LHCN-M2 (cell line): ENCODE measurements around the gene BANP. TPM values are rescaled to one million over a fixed set of nuclear protein-coding genes. Genes with fewer than 3 reads are reported as not detected.
"Not testable (repeated sequence)": the region's sequence is repeated elsewhere in the genome, so short reads cannot be mapped to it uniquely, and the experiment has no call there.

Source experiments
- DNase-seq: peaks from one replicate; pipeline ENCODE4 v3.0.0-alpha.2; 2012; ENCODE audit warnings: low read depth
- polyA plus RNA-seq: library from polyadenylated mRNA; unstranded; fragments of >200 nt; gene quantifications from one replicate; pipeline ENCODE4 v1.2.1, GENCODE V29; 2012; ENCODE audit warnings: missing spikeins
- total RNA-seq: library from RNA; depleted of rRNA; stranded (reverse); fragments of >200 nt; gene quantifications from 2 replicates; pipeline ENCODE4 v1.2.3, GENCODE V29; 2014; rRNA removed

The BANP gene, protein sequence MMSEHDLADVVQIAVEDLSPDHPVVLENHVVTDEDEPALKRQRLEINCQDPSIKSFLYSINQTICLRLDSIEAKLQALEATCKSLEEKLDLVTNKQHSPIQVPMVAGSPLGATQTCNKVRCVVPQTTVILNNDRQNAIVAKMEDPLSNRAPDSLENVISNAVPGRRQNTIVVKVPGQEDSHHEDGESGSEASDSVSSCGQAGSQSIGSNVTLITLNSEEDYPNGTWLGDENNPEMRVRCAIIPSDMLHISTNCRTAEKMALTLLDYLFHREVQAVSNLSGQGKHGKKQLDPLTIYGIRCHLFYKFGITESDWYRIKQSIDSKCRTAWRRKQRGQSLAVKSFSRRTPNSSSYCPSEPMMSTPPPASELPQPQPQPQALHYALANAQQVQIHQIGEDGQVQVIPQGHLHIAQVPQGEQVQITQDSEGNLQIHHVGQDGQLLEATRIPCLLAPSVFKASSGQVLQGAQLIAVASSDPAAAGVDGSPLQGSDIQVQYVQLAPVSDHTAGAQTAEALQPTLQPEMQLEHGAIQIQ
- total RNA-seq, result 19.7 and 20.5 TPM in 2 replicates
- 12.3 TPM for polyA plus RNA-seq

DNA sequence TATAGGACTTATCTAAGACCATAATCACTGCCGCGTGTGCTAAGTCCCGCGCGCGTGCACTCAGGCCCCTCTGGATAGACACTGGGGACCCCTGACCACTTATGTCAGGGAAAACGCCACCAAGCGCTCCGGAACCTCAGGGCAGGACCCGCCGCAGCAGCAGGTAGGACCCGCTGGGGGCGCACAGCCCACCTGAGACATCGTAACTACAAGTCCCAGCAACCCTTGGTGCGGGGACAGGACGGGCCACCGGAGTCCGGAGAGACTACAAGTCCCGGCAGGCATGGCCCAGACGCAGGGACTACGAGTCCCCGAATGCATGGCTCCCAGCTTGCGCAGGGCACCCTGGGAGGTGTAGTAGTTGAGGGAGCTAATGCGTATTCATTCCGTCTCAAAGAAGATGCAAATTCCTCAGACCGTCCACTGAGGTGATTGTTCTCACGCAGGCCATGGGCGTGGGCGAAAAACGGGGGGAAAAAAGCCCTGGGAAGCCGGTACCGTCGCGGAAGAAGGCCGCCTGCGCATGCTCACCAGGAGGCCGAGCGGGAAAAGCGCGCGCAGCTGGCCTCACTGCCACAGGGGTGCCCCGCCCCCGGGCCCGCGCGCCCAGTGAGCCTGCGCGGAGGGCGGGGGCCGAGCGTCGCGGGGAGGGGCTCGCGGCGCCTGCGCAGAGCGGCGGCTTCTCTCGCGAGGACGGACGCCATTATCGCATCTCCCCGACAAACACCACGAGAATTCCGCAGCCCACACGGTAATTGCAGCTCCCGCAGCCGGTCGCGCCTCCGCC lies at the start of gene BANP:
Gene BANP (plus strand): TSS at position 670 of the 787 bp plus-strand sequence. CDS start 23,682 bp downstream, outside the sequence.
- peak; percentile 98 for DNase-seq

DNA sequence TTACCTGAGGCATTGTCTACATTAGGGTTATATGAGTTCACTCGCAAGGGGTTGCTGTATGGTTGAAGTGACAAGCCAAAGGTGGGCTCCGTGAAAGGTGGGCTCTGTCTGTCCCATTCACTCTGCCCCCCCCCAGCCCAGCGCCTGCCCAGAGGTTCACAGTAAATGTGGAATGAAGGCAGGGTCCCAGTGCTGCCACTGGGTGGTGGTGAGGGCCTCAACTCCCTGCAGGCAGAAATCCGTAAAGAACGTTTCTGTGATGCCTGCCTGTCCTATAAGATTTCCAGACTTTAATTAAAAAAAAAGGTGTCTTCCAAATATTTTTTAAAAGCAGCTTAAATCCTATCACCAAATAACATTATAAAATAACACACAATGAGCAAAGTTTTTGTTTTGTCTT lies 46.3 kb upstream of the BANP start:
- DNase-seq, result not testable (repeated sequence)

DNA sequence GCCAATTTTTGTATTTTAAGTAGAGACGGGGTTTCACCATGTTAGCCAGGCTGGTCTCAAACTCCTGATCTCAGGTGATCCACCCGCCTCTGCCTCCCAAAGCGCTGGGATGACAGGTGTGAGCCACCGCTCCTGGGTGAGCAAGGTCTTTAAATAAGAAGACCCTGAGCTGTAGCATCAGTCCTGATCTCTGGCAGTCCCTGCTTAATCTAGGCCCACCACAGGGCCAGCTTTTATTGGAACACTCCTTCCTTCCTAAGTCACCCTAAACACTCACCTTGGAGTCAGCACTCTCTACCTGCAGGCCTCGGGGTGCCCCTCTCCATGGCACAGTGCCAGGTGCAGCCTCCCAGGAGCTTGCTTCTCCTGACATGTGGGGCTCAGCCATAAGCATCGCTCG lies 45.7 kb upstream of the BANP start:
- not testable (repeated sequence) for DNase-seq

DNA sequence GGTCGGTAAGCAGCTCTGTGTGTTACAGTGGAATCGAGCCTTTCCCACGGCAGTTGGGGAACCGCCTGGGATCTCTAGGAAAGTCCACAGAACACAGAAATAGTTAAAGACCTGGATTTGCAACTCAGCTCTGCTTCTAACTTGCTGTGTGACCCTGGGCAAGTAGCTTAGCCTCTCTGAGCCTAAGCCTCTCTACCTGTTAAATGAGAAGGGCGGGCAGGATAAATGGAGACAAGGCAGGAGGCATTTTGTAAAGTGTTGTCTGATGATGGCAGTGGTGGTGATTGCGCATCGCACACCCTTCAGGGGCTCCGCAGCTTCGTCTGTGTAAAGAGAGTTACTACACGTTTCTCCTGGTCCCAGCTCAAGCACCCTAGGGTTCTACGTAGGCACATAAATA lies 43.1 kb upstream of the BANP start:
- not testable (repeated sequence) for DNase-seq

DNA sequence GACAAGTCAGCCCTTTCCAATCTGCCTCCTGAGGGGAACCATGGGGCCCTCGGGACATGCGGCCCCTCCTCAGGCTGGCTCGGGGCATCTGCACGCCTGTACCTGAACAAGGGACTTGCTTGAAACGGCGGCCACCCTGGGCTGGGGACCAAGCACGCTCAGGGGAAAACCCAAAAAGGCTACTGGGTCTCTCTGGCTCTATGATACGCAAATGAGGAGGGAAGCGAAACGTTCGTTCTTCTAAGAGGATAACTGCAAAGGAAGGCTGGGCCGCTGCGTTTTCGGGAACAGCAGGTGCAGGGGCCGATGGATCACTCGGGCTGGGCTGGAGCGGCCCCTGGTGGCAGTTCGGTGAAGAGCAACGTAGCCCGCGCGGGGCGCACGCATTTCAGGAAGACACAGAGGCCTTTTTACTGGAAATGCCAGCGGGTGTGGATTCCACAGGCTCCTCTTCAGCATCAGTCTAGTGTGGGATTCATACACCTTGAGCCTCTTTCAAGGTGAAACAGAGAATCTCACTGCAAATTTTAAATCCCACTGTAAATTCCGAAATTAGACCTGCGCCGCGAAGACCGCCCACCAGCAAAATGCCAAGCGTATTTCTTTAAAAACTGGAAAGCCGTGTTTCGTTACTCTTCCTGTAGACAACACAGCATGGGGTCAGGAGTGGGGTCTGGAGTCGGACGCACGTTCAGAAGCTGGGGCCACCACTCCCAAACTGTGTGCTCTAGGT lies 41.9 kb upstream of the BANP start:
- DNase-seq, result peak; percentile 43

DNA sequence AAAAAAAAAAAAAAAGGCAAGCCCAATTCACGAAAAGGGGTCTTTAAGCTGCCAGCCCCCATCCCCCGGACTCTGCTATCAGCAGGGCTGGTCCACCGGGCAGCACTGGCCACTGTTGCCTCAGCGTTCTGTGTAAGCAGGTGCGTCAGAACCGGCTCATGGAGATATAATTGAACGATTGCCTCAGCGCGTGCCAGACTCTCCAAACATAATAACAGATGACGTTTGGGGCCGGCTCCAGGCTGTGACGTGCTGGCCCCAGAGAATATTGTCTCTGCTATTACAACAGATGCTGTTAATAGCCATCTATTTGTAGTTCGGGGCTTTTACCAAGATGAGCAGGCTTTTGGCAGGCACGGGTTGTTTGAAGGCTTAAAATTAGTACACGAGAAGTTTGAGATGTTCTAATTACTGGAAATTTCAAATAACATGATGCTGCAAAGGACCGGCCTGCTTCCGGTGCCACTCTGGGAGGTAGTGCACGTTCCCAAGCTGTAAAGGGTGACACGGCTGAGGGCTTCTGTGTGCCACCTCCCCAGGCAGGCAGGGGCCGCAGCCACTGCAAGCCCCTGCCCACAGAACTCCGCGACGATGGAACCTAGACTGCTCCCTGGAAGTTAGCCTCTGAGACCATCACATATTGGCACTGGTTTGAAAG lies 40.0 kb upstream of the BANP start:
- peak; percentile 73 for DNase-seq

DNA sequence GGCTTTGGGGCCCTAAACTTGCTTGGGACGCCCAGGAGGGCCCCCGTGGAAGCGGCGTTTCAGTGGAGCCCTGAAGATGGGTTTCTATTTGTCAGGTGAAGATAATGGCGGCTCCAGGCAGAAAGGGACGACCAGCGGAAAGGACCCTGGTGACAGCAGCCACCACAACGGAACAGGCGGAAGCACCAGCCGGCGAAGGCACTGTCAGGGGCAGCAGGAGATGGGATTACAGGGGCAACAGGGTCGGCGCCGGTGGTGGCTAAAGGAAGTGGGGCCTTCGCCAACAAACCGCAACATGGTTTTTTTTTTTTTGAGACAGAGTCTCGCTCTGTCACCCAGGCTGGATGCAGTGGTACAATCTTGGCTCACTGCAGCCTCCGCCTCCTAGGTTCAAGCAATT lies 38.5 kb upstream of the BANP start:
- DNase-seq, result not testable (repeated sequence)

DNA sequence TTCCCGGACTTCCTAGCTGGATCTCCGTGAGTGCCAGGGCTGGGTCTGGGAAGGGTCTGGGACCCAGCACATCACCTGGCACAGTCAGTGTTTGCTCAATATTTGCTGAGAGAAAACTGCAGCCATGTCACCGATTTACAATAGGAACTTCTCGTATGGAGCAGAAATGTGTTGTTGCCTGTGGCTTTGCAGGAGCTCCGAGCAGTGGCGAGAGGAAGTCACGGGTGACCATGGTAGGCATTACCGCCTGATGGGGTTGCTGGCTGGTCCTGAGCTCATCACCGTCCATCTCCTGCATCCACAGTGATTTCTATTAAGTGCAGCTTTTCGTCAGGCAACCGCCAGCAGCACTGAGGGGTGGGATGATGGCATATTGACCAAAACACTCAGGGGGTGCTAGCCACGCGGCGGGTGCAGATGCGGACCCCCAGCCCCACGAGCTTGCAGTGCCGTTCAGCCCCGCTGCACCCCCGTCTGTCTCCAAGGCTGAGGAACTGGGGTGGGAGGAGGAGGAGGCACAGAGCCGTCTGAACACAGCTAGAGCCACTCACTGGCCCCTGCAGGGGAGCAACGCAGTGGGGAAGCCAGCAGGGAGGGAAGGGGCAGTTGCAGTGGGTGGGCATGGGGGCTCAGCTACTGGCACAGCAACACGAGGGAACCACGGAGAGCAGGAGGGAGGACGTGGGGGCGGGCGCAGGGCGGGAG lies 37.1 kb upstream of the BANP start:
- DNase-seq, result not testable (repeated sequence)

DNA sequence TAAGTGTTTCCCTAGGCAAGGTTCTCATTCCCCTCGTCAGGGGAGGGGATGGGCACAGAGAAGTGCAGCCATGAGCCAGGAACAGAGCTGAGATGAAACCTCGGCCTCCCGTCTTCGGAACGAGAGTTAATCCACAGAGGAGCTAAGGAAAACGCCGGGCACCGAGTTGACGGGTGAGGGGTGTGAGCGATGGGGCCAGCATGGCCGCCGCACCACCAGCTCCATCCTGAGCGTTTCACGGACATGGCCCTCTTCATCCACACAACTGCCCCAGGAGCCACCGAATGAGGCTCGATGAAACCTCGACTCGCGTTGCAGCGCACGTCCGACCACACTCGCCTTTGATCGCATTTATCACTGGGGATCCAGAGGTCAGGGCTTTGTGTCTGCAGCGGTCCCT lies 36.4 kb upstream of the BANP start:
- no peak for DNase-seq

DNA sequence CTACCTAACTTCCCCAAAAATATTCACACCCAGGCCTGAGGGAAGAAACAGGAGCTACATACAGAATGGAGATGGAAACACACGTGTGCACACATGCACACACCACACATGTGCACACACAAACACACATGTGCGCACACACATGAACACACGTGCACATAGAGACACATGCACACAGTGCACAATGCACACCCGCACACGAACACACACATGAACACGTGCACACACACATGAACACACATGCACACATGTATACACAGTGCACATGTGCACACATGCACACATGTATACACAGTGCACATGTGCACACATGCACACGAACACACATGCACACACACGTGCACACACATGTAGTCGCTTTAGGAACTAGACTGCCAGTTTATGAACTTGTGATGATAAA lies 33.7 kb upstream of the BANP start:
- no peak for DNase-seq

DNA sequence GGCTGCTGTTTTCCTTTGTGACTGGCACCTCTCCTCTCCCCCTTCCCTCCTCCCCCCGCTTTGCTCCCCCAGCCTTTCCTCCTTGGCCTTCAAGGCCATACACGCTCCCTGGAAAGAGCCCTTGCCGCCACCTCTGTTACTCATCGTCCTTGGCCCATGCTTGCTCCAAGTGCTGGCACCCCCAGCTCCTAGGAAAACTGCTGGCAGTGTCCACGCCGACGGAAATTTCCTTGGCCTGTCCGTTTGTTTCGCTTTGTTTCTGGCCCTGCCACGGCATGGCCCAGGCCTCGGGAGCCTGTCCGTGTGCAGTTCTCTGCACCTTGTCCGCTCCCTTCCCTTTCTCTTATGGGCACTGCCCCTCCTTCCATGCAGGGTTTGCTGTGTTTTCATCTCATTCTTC lies 32.9 kb upstream of the BANP start:
- no peak for DNase-seq

DNA sequence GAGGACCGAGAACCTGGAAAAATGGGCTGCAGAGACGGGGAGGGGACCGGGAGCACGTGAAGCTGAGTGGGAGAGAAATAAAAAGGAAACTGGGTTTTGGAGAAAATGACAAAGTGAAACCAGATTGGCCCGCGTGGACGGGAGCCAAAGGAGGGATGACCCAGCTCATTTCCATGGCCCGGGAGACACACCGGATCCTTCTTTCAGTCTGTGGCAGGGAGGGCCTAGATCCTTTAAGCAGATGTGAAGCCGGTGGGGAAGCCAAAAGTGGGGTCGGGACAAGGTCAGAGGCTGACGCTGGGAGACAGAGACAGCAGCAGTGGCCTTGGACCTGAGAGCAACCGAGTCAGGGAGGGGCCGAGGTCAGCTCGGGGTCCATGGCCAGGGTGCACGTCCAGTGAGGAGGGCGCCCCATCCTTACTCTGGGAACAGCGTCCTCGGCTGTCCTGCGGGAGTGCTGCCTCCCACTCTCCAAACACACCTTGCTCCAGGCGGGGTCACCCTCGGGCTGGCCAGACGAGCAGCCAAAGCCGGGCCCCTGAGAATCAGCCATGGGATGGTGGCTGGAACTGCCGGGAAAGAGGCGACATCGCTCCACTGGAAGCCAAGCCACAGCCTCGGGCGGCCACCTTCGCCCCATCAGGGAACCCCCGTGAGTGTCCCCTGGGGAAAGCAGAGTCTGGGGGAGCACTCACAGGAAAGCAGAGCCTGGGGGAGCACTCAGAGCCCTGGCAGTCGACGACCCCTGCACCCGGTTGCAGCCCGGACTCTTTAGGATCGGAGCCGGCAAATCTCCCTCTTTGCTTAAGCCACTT lies 32.2 kb upstream of the BANP start:
- DNase-seq, result no peak

DNA sequence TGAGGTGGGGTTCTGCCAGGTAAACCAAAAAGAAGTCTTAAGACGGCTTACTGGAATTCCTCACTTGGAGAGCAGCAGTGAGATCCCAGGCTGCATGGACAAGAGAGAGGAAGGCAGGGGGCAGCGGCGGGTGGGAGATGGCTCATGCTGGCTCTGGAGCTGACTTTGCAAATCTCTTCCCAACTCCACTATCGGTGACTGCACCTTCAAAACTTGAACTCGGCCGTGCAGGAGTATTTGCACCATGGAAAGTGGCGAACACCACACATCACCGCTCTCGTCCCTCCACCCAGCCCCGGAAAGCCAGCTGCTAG lies 31.6 kb upstream of the BANP start:
- DNase-seq, result no peak

DNA sequence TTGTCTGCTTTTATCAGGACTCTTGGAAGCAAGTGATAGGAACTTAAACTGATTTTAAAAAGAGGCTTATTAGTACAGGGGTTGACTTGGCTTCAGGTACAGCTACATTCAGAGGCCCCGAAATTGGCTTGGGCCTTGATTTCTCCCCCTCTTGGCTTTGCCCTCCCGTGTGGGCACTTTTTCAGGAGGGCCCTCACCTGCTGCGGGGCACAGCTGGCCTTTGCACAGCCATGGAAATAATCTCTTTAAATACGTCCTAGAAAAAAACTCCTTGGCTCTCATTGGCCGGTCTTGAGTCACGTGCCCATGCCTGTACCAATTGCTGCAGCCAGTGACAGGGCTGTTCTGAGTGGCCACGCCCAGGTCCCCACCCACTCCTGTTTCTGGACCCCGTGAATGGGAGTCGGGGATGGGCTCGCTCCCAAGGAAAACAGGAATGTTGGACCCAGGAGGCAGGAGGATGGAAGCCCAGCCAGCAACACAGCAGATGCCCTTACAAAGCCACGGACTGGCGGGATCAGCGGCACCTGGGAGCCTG lies 29.9 kb upstream of the BANP start:
- no peak for DNase-seq

DNA sequence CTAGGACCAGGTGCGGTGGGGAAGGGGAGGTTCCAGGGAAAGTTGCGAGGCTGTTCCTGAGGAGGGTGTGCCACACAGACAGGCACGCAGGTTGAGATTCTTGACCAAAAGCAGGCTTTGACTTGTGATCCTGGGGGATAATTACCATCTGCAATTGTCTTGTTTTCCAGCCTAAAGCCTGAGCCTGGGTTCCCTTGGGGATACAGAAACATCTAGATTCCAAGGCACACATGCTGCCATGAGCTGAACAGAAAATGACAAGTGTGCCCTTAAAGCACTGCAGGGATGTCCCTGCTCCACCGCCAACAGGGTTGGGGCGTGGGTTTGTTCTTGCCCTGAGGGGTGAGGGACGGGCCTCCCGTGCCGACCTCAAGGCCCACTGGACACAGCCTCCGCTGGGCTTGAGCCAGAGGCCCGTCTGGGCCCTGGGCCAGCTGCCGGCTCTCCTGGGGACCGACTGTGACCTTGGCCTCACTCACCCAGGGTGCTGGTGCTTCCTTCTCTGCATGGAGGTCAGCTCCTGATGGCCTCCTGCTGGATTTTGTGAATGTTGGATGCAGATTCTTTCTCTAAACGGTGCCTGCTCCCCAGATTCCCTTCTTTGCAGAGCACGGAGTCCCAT lies 28.9 kb upstream of the BANP start:
- no peak for DNase-seq

DNA sequence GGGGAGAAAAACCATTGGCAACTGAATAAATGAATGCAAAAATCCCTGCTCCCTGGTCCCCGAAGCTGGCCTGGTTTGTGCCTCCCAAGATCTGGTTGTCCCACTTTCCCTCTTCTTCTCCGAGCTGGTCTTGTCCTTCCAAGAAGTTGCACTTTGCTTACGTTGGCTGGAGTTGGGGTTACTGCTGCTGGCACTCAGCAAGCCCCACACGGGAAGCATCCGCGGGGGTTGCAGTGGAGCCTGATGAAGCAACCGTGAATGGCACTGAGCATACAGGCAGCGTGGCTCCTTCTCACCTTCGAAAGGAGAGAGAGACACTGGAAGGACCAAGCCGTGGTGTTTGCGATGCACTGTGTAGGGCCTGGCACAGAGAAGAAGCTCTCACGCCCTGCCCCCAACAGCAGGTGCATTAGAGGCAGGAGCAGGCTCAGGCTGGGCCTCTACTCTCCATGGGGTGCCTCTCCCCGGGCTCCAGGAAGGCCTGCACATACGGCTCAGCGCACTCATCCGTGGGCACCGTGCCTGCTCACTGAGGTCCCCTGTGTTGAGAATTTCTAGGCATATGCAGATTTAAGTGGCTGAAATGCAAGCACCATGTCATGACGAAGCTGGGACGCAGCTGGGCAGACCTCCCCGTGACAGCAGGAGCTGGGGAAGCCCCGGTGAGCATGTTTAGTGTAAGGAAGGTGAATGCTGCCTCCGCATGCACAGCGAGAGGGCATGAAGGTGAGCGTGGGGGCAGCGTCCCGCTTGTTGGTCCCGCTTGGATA lies 27.0 kb upstream of the BANP start:
- no peak for DNase-seq

DNA sequence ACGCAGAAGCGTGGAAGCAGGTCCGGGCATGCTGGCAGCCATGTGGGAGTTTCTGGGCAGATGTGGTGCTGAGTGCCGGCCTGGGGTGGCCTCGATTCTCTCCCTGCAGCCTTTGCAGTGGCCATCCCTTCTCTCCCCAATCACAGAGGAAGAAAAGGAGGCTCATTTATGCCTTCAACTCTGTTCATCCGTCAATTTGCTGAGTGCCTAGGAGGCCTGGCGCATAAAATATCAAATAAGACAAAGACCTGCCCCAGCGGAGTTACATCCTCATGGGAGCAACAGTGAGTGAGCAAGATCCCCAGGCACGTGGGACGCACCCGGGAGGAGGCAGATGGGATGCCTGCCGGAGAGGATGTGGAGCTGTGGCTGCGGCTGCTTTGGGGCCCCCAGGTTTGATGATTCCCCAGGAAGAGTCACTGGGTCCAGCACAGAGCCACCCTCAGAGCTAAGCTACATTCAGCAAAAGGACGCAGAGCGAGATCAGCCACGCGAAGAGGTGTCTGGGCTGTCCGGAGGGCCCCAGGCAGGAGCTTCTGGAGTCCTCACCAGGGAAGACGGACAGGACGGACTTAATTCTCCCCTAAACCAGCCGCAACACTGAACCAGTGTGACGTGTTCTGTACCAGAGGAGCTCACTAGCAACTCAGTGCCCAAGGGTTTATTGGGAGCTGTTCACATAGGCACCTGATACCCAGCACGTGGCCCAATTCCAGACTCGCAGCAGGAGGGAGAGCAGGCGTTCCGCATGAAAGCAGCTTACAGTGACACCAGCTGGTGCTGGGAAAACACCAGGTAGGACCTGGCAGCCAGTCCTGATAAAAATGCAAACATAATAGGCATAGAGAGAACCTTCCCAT lies 26.2 kb upstream of the BANP start:
- no peak for DNase-seq
